ENCODE results near the gene RASL10B. TPM values are rescaled to one million over a fixed set of nuclear protein-coding genes. Genes with fewer than 3 reads are reported as not detected.

The RASL10B gene
- total and polyA plus RNA-seq, 5 experiments from 2014 or later: 0.06 to 0.57 (median 0.38) TPM; not detected in 2

- POLR2A ChIA-PET: no interaction called here
- no peak for DNase-seq
- Mint-ChIP-seq H3K36me3 (peaks cover 15 to 54% (median 20%) of the 10 kb centered on the region in 3 donors), H3K4me3 (no peak overlapping the region), H3K9me3 (no peaks in the 10 kb centered on the region), H3K4me1 (peaks cover 10 to 16% (median 13%) of the 10 kb centered on the region in 4 donors), H3K27me3 (peaks cover 0 to 2% (median 0%) of the 10 kb centered on the region in 5 donors), H3K27ac (peak overlapping the region in 2 of 10 donors; percentile 30 to 56)
- ATAC-seq: no peak
These were observed 5.7 kb upstream of the RASL10B start for GRCh38 chr17:35725802-35726126.

GRCh38 chr17:35726127-35726952, 5.1 kb upstream of the RASL10B start:
- Mint-ChIP-seq H3K4me3 (no peak overlapping the region), H3K9me3 (no peaks in the 10 kb centered on the region), H3K27me3 (peaks cover 0 to 2% (median 0%) of the 10 kb centered on the region in 5 donors), H3K4me1 (peaks cover 14 to 22% (median 18%) of the 10 kb centered on the region in 4 donors), H3K36me3 (peaks cover 15 to 48% (median 19%) of the 10 kb centered on the region in 3 donors), H3K27ac (peak overlapping the region in 2 of 10 donors; percentile 44 to 56)
- no peak for ATAC-seq
- DNase-seq: no peak
- POLR2A ChIA-PET: no interaction called here

- H3K36me3 Mint-ChIP-seq: peaks cover 15 to 43% (median 19%) of the 10 kb centered on the region in 3 donors
- no peak overlapping the region for H3K4me3 Mint-ChIP-seq
- peaks cover 0 to 2% (median 0%) of the 10 kb centered on the region in 5 donors for H3K27me3 Mint-ChIP-seq
- H3K27ac Mint-ChIP-seq: no peak overlapping the region
- peaks cover 14 to 23% (median 19%) of the 10 kb centered on the region in 4 donors for H3K4me1 Mint-ChIP-seq
- DNase-seq (no peak), ATAC-seq (no peak)
- POLR2A ChIA-PET: interaction anchor here (1.1 to 1.2 kb wide), 2 partner anchors 7 to 10 kb away, joined by 3 read pairs; no protein-coding TSS in a partner anchor
- no peaks in the 10 kb centered on the region for H3K9me3 Mint-ChIP-seq
These were observed 4.4 kb upstream of the RASL10B start for GRCh38 chr17:35726953-35727460.

GRCh38 chr17:35727635-35728034, 3.8 kb upstream of the RASL10B start:
- peaks cover 14 to 29% (median 21%) of the 10 kb centered on the region in 4 donors for H3K4me1 Mint-ChIP-seq
- H3K4me3 Mint-ChIP-seq: no peak overlapping the region
- peaks cover 0 to 2% (median 0%) of the 10 kb centered on the region in 5 donors for H3K27me3 Mint-ChIP-seq
- POLR2A ChIA-PET: interaction anchor here (1.1 to 1.2 kb wide), 2 partner anchors 8 to 10 kb away, joined by 3 read pairs; no protein-coding TSS in a partner anchor
- DNase-seq (no peak), ATAC-seq (no peak)
- H3K9me3 Mint-ChIP-seq: no peaks in the 10 kb centered on the region
- H3K36me3 Mint-ChIP-seq: peaks cover 15 to 39% (median 19%) of the 10 kb centered on the region in 3 donors
- H3K27ac Mint-ChIP-seq: peak overlapping the region in 1 of 10 donors; percentile 4

- H3K4me1 Mint-ChIP-seq: peaks cover 14 to 31% (median 21%) of the 10 kb centered on the region in 4 donors
- peaks cover 15 to 30% (median 19%) of the 10 kb centered on the region in 3 donors for H3K36me3 Mint-ChIP-seq
- ATAC-seq (no peak), DNase-seq (no peak)
- peaks cover 0 to 2% (median 0%) of the 10 kb centered on the region in 5 donors for H3K27me3 Mint-ChIP-seq
- H3K4me3 Mint-ChIP-seq: no peak overlapping the region
- peak overlapping the region in 2 of 10 donors; percentile 25 to 37 for H3K27ac Mint-ChIP-seq
- POLR2A ChIA-PET: interaction anchor here (1.2 kb wide), 1 partner anchor 9 kb away, joined by 3 read pairs; no protein-coding TSS in a partner anchor
- H3K9me3 Mint-ChIP-seq: no peaks in the 10 kb centered on the region
These were observed 2.9 kb upstream of the RASL10B start for GRCh38 chr17:35728551-35728950.

- no peaks in the 10 kb centered on the region for H3K9me3 Mint-ChIP-seq
- POLR2A ChIA-PET: no interaction called here
- peak overlapping the region in 6 of 10 donors; percentile 24 to 85 (median 44) for H3K4me3 Mint-ChIP-seq
- H3K27ac Mint-ChIP-seq: peak overlapping the region in 1 of 10 donors; percentile 18
- H3K27me3 Mint-ChIP-seq: peaks cover 0 to 2% (median 0%) of the 10 kb centered on the region in 5 donors
- peaks cover 14 to 31% (median 21%) of the 10 kb centered on the region in 4 donors for H3K4me1 Mint-ChIP-seq
- DNase-seq (no peak), ATAC-seq (no peak)
- H3K36me3 Mint-ChIP-seq: peaks cover 10 to 21% (median 11%) of the 10 kb centered on the region in 3 donors
These were observed 2.0 kb upstream of the RASL10B start for GRCh38 chr17:35729405-35729833.

GRCh38 chr17:35730400-35731005, 936 bp upstream of the RASL10B start:
- H3K4me1 Mint-ChIP-seq: peaks cover 15 to 31% (median 21%) of the 10 kb centered on the region in 4 donors
- H3K27me3 Mint-ChIP-seq: peaks cover 0 to 2% (median 0%) of the 10 kb centered on the region in 5 donors
- peaks cover 0 to 10% (median 2%) of the 10 kb centered on the region in 3 donors for H3K36me3 Mint-ChIP-seq
- ATAC-seq (peak in 1 of 2 donors; percentile 27), DNase-seq (no peak)
- POLR2A ChIA-PET: interaction anchor here (0.8 to 1.2 kb wide), 2 partner anchors 8 to 31 kb away, joined by 3 to 4 read pairs; no protein-coding TSS in a partner anchor
- H3K9me3 Mint-ChIP-seq: no peaks in the 10 kb centered on the region
- H3K27ac Mint-ChIP-seq: peak overlapping the region in 7 of 10 donors; percentile 21 to 87 (median 57)
- H3K4me3 Mint-ChIP-seq: peak overlapping the region; percentile 76 to 88 (median 84)

GRCh38 chr17:35731917-35732805, 722 bp downstream of the RASL10B start:
- peak overlapping the region in 4 of 10 donors; percentile 36 to 83 (median 74) for H3K27ac Mint-ChIP-seq
- peaks cover 15 to 31% (median 21%) of the 10 kb centered on the region in 4 donors for H3K4me1 Mint-ChIP-seq
- POLR2A ChIA-PET: interaction anchor here (0.7 to 1.6 kb wide), 3 partner anchors 9 to 212 kb away, joined by 3 to 5 read pairs (median 4); no protein-coding TSS in a partner anchor
- no peaks in the 10 kb centered on the region for H3K9me3 Mint-ChIP-seq
- H3K36me3 Mint-ChIP-seq: peaks cover 0 to 5% (median 0%) of the 10 kb centered on the region in 3 donors
- peak overlapping the region; percentile 67 to 86 (median 77) for H3K4me3 Mint-ChIP-seq
- H3K27me3 Mint-ChIP-seq: peaks cover 0 to 2% (median 0%) of the 10 kb centered on the region in 5 donors
- ATAC-seq (peak; percentile 38 to 50), DNase-seq (peak in 1 of 10 donors; percentile 45)

- H3K27ac Mint-ChIP-seq: peak overlapping the region in 4 of 10 donors; percentile 21 to 58 (median 48)
- H3K27me3 Mint-ChIP-seq: peaks cover 0 to 2% (median 0%) of the 10 kb centered on the region in 5 donors
- peak overlapping the region; percentile 67 to 86 (median 77) for H3K4me3 Mint-ChIP-seq
- DNase-seq (no peak), ATAC-seq (no peak)
- H3K4me1 Mint-ChIP-seq: peaks cover 13 to 31% (median 21%) of the 10 kb centered on the region in 4 donors
- POLR2A ChIA-PET: interaction anchor here (1.6 kb wide), 1 partner anchor 15 kb away, joined by 5 read pairs; no protein-coding TSS in a partner anchor
- no peaks in the 10 kb centered on the region for H3K9me3 Mint-ChIP-seq
- H3K36me3 Mint-ChIP-seq: no peaks in the 10 kb centered on the region
These were observed 1.3 kb downstream of the RASL10B start for GRCh38 chr17:35732806-35733136.

- POLR2A ChIA-PET: no interaction called here
- Mint-ChIP-seq H3K36me3 (no peaks in the 10 kb centered on the region), H3K4me1 (peaks cover 12 to 31% (median 21%) of the 10 kb centered on the region in 4 donors), H3K4me3 (peak overlapping the region in 6 of 10 donors; percentile 24 to 80 (median 78)), H3K27me3 (peaks cover 0 to 2% (median 0%) of the 10 kb centered on the region in 5 donors), H3K27ac (peak overlapping the region in 2 of 10 donors; percentile 9 to 21), H3K9me3 (no peaks in the 10 kb centered on the region)
- ATAC-seq: no peak
- DNase-seq: no peak
These were observed 1.9 kb downstream of the RASL10B start for GRCh38 chr17:35733366-35733765.

GRCh38 chr17:35734396-35734795, 3.0 kb downstream of the RASL10B start:
- peak in 1 of 10 donors; percentile 26 for DNase-seq
- H3K9me3 Mint-ChIP-seq: no peaks in the 10 kb centered on the region
- no peak for ATAC-seq
- POLR2A ChIA-PET: no interaction called here
- H3K36me3 Mint-ChIP-seq: no peaks in the 10 kb centered on the region
- H3K4me3 Mint-ChIP-seq: no peak overlapping the region
- H3K4me1 Mint-ChIP-seq: peaks cover 12 to 28% (median 21%) of the 10 kb centered on the region in 4 donors
- peaks cover 0 to 2% (median 0%) of the 10 kb centered on the region in 5 donors for H3K27me3 Mint-ChIP-seq
- peak overlapping the region in 1 of 10 donors; percentile 12 for H3K27ac Mint-ChIP-seq
